ENCODE results near the gene BLTP2. TPM values are rescaled to one million over a fixed set of nuclear protein-coding genes. Genes with fewer than 3 reads are reported as not detected.

BLTP2 gene
- total RNA-seq: 100 to 1,000 TPM; 138 to 152 TPM

- no peaks in the 10 kb centered on the region for H3K9me3 Mint-ChIP-seq (ENCODE audit: low read depth)
- peak; percentile 98 for ATAC-seq
- peak within 1 kb of the TSS; percentile 87 for H3K27ac Mint-ChIP-seq
- H3K4me1 Mint-ChIP-seq: peaks cover 38% of the 10 kb centered on the region
- CTCF ChIA-PET: interaction anchor here (0.7 to 8.1 kb wide), 21 partner anchors 9 to 308 kb away, joined by 3 to 125 read pairs (median 4); partner anchors contain the start of genes POLDIP2, PROCA1, SDF2 and SUPT6H
- peaks cover 43% of the 10 kb centered on the region for H3K36me3 Mint-ChIP-seq (ENCODE audit: low read depth)
- DNase-seq: peak; percentile 98
- intact Hi-C loops (cut with DNase I, micrococcal nuclease): loop anchor here (1.0 to 10.0 kb wide), 17 partner anchors 16 to 600 kb away; partner anchors contain the start of genes PHF12 (in 2 of the 2), PROCA1 (in 2 of the 2), SPAG5 (in 2 of the 2) and DHRS13 (in 1 of the 2)
- H3K4me3 Mint-ChIP-seq: peak within 1 kb of the TSS; percentile 95
- no peaks in the 10 kb centered on the region for H3K27me3 Mint-ChIP-seq
- POLR2A ChIA-PET: interaction anchor here (0.8 to 1.7 kb wide), 6 partner anchors 12 to 75 kb away, joined by 3 to 23 read pairs (median 8); partner anchors contain the start of genes PIGS, PROCA1, RPL23A and SDF2
Observed at GRCh38 chr17:28644787-28645575, at the start of gene BLTP2. BLTP2 (minus strand) TSS chr17:28645158; CDS start chr17:28645056, 102 bp downstream.

- ATAC-seq: no peak
- no peaks in the 10 kb centered on the region for H3K9me3 Mint-ChIP-seq (ENCODE audit: low read depth)
- H3K27ac Mint-ChIP-seq: no peak overlapping the region
- peaks cover 3% of the 10 kb centered on the region for H3K4me1 Mint-ChIP-seq
- H3K36me3 Mint-ChIP-seq (ENCODE audit: low read depth): peaks cover 61% of the 10 kb centered on the region
- ChIA-PET CTCF (interaction anchor here (1.3 kb wide), 1 partner anchor 47 kb away, joined by 4 read pairs; no protein-coding TSS in a partner anchor), POLR2A (interaction anchor here (0.5 kb wide), 1 partner anchor 317 kb away, joined by 3 read pairs; no protein-coding TSS in a partner anchor)
- intact Hi-C loops (cut with DNase I, micrococcal nuclease): no loop called here
- no peak overlapping the region for H3K4me3 Mint-ChIP-seq
- no peak for DNase-seq
- H3K27me3 Mint-ChIP-seq: no peaks in the 10 kb centered on the region
Observed at GRCh38 chr17:28693869-28694268, 48.9 kb upstream of the BLTP2 start.

DNA sequence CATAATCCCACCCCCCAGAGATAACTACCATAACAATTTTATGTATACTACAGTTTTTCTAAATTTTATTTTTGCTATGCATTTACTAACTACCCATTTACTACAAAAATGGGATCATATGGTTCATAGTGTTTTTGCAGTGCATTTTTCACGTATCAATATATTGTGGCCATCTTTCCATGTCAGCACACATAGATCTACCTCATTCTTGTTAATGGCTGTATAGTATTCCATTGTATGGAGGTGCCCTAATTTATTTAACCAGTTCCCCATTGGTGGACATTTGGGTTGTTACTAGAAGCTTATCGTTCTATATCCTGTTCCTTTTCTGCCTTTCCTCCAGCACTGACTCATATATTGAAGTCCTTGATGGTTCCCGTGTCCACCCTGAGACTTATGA, 44.1 kb upstream of the BLTP2 start:
- ChIA-PET POLR2A (no interaction called here), CTCF (interaction anchor here (0.7 to 1.4 kb wide), 2 partner anchors 12 to 103 kb away, joined by 3 to 5 read pairs; no protein-coding TSS in a partner anchor)
- no peaks in the 10 kb centered on the region for H3K9me3 Mint-ChIP-seq (ENCODE audit: low read depth)
- DNase-seq (no peak), ATAC-seq (no peak)
- no peaks in the 10 kb centered on the region for H3K4me1 Mint-ChIP-seq
- peaks cover 68% of the 10 kb centered on the region for H3K36me3 Mint-ChIP-seq (ENCODE audit: low read depth)
- H3K27ac Mint-ChIP-seq: no peak overlapping the region
- H3K27me3 Mint-ChIP-seq: no peaks in the 10 kb centered on the region
- intact Hi-C loops (cut with DNase I, micrococcal nuclease): no loop called here
- H3K4me3 Mint-ChIP-seq: no peak overlapping the region

DNA sequence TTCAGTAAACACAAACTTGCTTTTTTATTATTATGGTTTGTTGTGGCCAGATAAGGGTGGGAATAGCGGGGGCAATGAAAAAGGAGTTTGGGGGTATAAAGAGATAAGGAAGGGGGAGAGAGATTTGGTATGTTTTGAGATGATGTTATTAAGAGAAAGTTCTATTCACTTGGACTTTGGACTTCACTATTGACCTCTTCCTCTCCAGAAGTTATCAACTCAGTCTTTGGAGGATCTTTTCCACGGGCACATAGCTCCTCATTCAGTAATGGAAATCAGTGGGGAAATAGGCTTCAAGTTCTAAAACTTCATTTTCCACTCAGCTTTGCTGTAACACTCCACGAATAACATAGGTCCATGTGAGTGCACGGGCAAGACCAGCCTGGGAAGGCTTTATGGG, 43.5 kb upstream of the BLTP2 start:
- DNase-seq (no peak), ATAC-seq (no peak)
- Mint-ChIP-seq H3K27ac (no peak overlapping the region), H3K27me3 (no peaks in the 10 kb centered on the region), H3K4me1 (no peaks in the 10 kb centered on the region), H3K36me3 (ENCODE audit: low read depth) (peaks cover 66% of the 10 kb centered on the region), H3K4me3 (no peak overlapping the region), H3K9me3 (ENCODE audit: low read depth) (no peaks in the 10 kb centered on the region)
- intact Hi-C loops (cut with DNase I, micrococcal nuclease): no loop called here
- ChIA-PET CTCF (interaction anchor here (0.7 to 1.4 kb wide), 3 partner anchors 11 to 103 kb away, joined by 3 to 5 read pairs (median 3); no protein-coding TSS in a partner anchor), POLR2A (interaction anchor here (0.6 kb wide), 1 partner anchor 21 kb away, joined by 3 read pairs; no protein-coding TSS in a partner anchor)

DNA sequence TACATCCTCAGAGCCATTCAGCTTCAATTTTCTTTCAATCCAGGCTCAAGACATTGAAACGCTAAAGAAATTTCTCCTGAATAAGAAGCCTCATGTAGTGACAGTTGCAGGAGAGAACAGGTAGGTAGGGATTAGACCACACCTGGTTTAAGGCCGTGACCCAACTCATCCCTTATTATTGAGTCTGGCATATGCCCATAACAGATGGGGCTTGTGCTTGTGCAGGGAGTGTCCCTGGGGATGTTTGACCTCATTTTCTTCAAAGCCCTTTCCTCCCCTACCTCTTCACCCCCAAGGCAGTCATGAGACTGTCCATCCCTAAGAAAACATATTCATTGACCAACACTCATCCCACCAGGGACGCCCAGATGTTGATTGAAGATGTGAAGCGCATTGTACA, 41.3 kb upstream of the BLTP2 start:
- CTCF ChIA-PET: interaction anchor here (1.3 kb wide), 1 partner anchor 40 kb away, joined by 3 read pairs; no protein-coding TSS in a partner anchor
- intact Hi-C loops (cut with DNase I, micrococcal nuclease): no loop called here
- ATAC-seq: no peak
- no peak for DNase-seq
- Mint-ChIP-seq H3K9me3 (ENCODE audit: low read depth) (no peaks in the 10 kb centered on the region), H3K36me3 (ENCODE audit: low read depth) (peaks cover 76% of the 10 kb centered on the region), H3K27me3 (no peaks in the 10 kb centered on the region), H3K27ac (no peak overlapping the region), H3K4me3 (no peak overlapping the region), H3K4me1 (no peaks in the 10 kb centered on the region)
- POLR2A ChIA-PET: no interaction called here

DNA sequence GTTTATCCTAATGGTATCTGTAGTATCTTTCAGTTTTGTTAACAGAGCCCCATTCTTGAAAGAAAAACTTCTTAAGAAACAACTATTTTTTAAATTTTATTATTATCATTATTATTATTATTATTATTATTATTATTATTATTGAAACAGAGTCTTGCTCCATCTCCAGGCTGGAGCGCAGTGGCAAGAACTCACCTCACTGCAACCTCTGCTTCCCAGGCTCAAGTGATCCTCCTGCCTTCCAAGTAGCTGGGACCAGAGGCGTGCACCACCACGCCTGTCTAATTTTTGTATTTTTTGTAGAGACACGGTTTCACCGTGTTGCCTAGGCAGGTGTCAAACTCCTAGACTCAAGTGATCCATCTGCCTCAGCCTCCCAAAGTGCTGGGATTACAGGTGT, 40.4 kb upstream of the BLTP2 start:
- Mint-ChIP-seq H3K36me3 (ENCODE audit: low read depth) (peaks cover 74% of the 10 kb centered on the region), H3K27ac (no peak overlapping the region), H3K4me3 (no peak overlapping the region), H3K27me3 (no peaks in the 10 kb centered on the region), H3K9me3 (ENCODE audit: low read depth) (no peaks in the 10 kb centered on the region), H3K4me1 (no peaks in the 10 kb centered on the region)
- ATAC-seq (no peak), DNase-seq (no peak)
- ChIA-PET POLR2A (no interaction called here), CTCF (no interaction called here)
- intact Hi-C loops (cut with DNase I, micrococcal nuclease): no loop called here

DNA sequence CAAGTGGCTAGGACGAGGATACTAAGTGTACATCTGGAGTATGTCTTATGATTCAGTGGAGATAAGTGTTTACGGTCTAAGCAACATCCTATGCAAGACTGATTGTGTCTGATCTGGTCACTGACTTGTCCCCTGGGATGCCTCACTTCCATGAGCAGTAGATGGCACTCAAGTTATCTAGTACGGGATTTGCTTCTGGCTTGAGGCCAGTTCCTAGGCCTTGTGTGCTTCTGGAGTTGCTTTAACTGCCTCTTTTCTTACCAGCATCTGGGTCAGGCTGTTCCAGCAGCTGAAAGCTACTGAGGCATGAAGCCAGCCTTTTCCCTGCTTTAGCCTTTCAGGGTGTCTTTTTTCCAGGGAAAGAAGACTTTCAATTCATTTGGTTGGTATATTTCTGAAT, 40.0 kb upstream of the BLTP2 start:
- ChIA-PET CTCF (interaction anchor here (1.4 to 1.9 kb wide), 2 partner anchors 17 to 39 kb away, joined by 4 to 5 read pairs; no protein-coding TSS in a partner anchor), POLR2A (no interaction called here)
- peaks cover 70% of the 10 kb centered on the region for H3K36me3 Mint-ChIP-seq (ENCODE audit: low read depth)
- no peak for ATAC-seq
- H3K9me3 Mint-ChIP-seq (ENCODE audit: low read depth): no peaks in the 10 kb centered on the region
- no peak overlapping the region for H3K27ac Mint-ChIP-seq
- no peak overlapping the region for H3K4me3 Mint-ChIP-seq
- no peaks in the 10 kb centered on the region for H3K27me3 Mint-ChIP-seq
- H3K4me1 Mint-ChIP-seq: no peaks in the 10 kb centered on the region
- intact Hi-C loops (cut with DNase I, micrococcal nuclease): no loop called here
- no peak for DNase-seq

- intact Hi-C loops (cut with DNase I, micrococcal nuclease): no loop called here
- Mint-ChIP-seq H3K4me1 (no peaks in the 10 kb centered on the region), H3K27ac (no peak overlapping the region), H3K9me3 (ENCODE audit: low read depth) (no peaks in the 10 kb centered on the region), H3K27me3 (no peaks in the 10 kb centered on the region), H3K36me3 (ENCODE audit: low read depth) (peaks cover 58% of the 10 kb centered on the region), H3K4me3 (no peak overlapping the region)
- DNase-seq (no peak), ATAC-seq (no peak)
- CTCF ChIA-PET: interaction anchor here (1.4 kb wide), 1 partner anchor 36 kb away, joined by 5 read pairs; no protein-coding TSS in a partner anchor
- POLR2A ChIA-PET: no interaction called here
Observed at GRCh38 chr17:28682655-28683054, 37.7 kb upstream of the BLTP2 start.

GRCh38 chr17:28675980-28676379, 31.0 kb upstream of the BLTP2 start:
- Mint-ChIP-seq H3K27ac (no peak overlapping the region), H3K4me3 (no peak overlapping the region), H3K9me3 (ENCODE audit: low read depth) (no peaks in the 10 kb centered on the region), H3K27me3 (no peaks in the 10 kb centered on the region), H3K36me3 (ENCODE audit: low read depth) (peaks cover 63% of the 10 kb centered on the region), H3K4me1 (no peaks in the 10 kb centered on the region)
- DNase-seq (peak; percentile 22), ATAC-seq (peak; percentile 33)
- ChIA-PET POLR2A (interaction anchor here (0.6 kb wide), 1 partner anchor 266 kb away, joined by 3 read pairs; no protein-coding TSS in a partner anchor), CTCF (interaction anchor here (0.5 to 3.2 kb wide), 9 partner anchors 8 to 128 kb away, joined by 3 to 26 read pairs (median 4); partner anchors contain the start of gene BLTP2)
- intact Hi-C loops (cut with DNase I, micrococcal nuclease): no loop called here

DNA sequence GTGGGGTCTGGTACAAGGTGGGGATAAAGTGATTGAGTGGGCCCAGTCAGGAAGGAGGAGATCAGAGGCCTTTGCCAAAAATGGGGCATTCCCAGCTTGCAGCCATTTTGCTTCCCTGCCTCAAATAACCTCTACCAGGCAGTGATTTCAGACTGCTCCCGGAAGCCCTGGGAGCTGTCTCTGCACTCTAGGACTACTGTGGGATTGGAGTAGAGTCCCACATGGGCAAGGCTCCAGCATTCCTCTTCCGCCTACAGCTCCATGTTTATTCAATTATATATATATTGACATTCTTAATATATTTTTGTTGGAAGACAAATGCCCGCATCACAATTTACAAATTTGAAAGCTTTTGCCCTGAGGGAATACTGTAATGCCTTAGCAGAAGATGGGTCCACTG, 30.5 kb upstream of the BLTP2 start:
- no peak overlapping the region for H3K4me3 Mint-ChIP-seq
- CTCF ChIA-PET: interaction anchor here (0.5 to 3.2 kb wide), 6 partner anchors 9 to 128 kb away, joined by 3 to 26 read pairs (median 4); partner anchors contain the start of gene BLTP2
- H3K27me3 Mint-ChIP-seq: no peaks in the 10 kb centered on the region
- H3K4me1 Mint-ChIP-seq: no peaks in the 10 kb centered on the region
- no peaks in the 10 kb centered on the region for H3K9me3 Mint-ChIP-seq (ENCODE audit: low read depth)
- POLR2A ChIA-PET: interaction anchor here (0.8 kb wide), 1 partner anchor 8 kb away, joined by 3 read pairs; no protein-coding TSS in a partner anchor
- intact Hi-C loops (cut with DNase I, micrococcal nuclease): no loop called here
- H3K36me3 Mint-ChIP-seq (ENCODE audit: low read depth): peaks cover 65% of the 10 kb centered on the region
- no peak for DNase-seq
- no peak for ATAC-seq
- H3K27ac Mint-ChIP-seq: no peak overlapping the region

DNA sequence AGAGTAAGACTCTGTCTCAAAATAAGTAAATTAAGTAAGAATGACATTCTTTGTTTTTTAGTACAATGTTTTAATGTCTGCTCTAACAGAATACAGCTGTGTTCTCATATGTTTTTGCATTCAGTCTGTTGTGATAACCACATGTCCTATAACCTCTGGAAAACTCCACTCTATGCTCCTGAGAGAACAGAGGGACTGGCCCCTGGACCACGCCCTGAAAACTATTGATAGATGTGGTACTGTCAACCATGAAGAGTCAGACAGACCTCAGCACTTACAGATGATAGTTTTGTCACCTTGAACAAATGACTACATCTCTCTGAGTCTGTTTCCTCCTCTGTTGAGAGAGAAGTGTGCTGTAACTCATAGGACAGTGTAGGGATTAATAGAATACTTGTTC, 25.0 kb upstream of the BLTP2 start:
- intact Hi-C loops (cut with DNase I, micrococcal nuclease): loop anchor here in 1 of 2 experiments (5.0 kb wide), 1 partner anchor 33 kb away; no protein-coding TSS in a partner anchor
- Mint-ChIP-seq H3K27ac (no peak overlapping the region), H3K36me3 (ENCODE audit: low read depth) (peaks cover 53% of the 10 kb centered on the region), H3K9me3 (ENCODE audit: low read depth) (no peaks in the 10 kb centered on the region), H3K4me3 (no peak overlapping the region), H3K4me1 (peaks cover 20% of the 10 kb centered on the region), H3K27me3 (no peaks in the 10 kb centered on the region)
- ATAC-seq (no peak), DNase-seq (no peak)
- ChIA-PET POLR2A (no interaction called here), CTCF (interaction anchor here (1.0 kb wide), 1 partner anchor 14 kb away, joined by 3 read pairs; no protein-coding TSS in a partner anchor)

Data from activated CD4-positive, alpha-beta T cell treated with anti-CD3 and anti-CD28 coated beads for 36 hours (primary cell).